Epithelial cell of proximal tubule (primary cell): ENCODE data around the gene FABP6. TPM values are rescaled to one million over a fixed set of nuclear protein-coding genes. Genes with fewer than 3 reads are reported as not detected.

Experiments used
- DNase-seq: peaks from one replicate; pipeline ENCODE4 v3.0.0-alpha.2; 2011; ENCODE audit warnings: low read depth
- H3K4me3 ChIP-seq: 2 replicates; pipeline ENCODE4 v1.5.1; 2011; ENCODE audit warnings: low read depth, mild to moderate bottlenecking, low read length
- CTCF ChIP-seq: conservative IDR thresholded peaks from 2 replicates; pipeline ENCODE4 v1.5.1; 2012; ENCODE audit warnings: low read depth, mild to moderate bottlenecking, low read length
- total RNA-seq: library from RNA; depleted of rRNA; stranded (reverse); fragments of >200 nt; gene quantifications from 2 replicates; pipeline ENCODE4 v1.2.3, GENCODE V29; 2015

The FABP6 gene
- total RNA-seq, 1 donor from 2014 or later: not detected

- no peak for DNase-seq
- no peak for TF ChIP-seq CTCF
- no peak overlapping the region for H3K4me3 ChIP-seq
These were observed 39.7 kb downstream of the FABP6 start for GRCh38 chr5:160269017-160269416.

GRCh38 chr5:160270704-160271103, 41.4 kb downstream of the FABP6 start:
- no peak for DNase-seq
- no peak for TF ChIP-seq CTCF

GRCh38 chr5:160271396-160271795, 42.1 kb downstream of the FABP6 start:
- DNase-seq: no peak
- TF ChIP-seq CTCF: no peak
- H3K4me3 ChIP-seq: no peak overlapping the region

More at GRCh38 chr5:160270704-160271103, 41.4 kb downstream of the FABP6 start:
- no peak overlapping the region for H3K4me3 ChIP-seq

- no peak for TF ChIP-seq CTCF
- no peak overlapping the region for H3K4me3 ChIP-seq
- DNase-seq: no peak
These were observed 42.5 kb downstream of the FABP6 start for GRCh38 chr5:160271836-160272235.

- TF ChIP-seq CTCF: no peak
- no peak overlapping the region for H3K4me3 ChIP-seq
- no peak for DNase-seq
These were observed 43.0 kb downstream of the FABP6 start for GRCh38 chr5:160272264-160272663.

- TF ChIP-seq CTCF: no peak
- DNase-seq: no peak
- H3K4me3 ChIP-seq: no peak overlapping the region
These were observed 43.6 kb downstream of the FABP6 start for GRCh38 chr5:160272889-160273288.

- H3K4me3 ChIP-seq: no peak overlapping the region
- TF ChIP-seq CTCF: no peak
- DNase-seq: no peak
These were observed 45.2 kb downstream of the FABP6 start for GRCh38 chr5:160274483-160274931.
